Loucy (cell line): ENCODE measurements around the gene DAB1.

Experiments used
- H2AFZ ChIP-seq: fragments of 200-600 bp; sonication (generic); 2 replicates; pipeline ENCODE4 v1.6.0; 2016; ENCODE audit warnings: antibody characterized with exemption, mild to moderate bottlenecking, low read length, moderate library complexity
- H3F3A ChIP-seq: fragments of 200-600 bp; 2 replicates; pipeline ENCODE4 v1.6.0; 2016; ENCODE audit warnings: antibody characterized with exemption, low read depth, mild to moderate bottlenecking
- H3K27me3 ChIP-seq: fragments of 200-600 bp; sonication (generic); 2 replicates; pipeline ENCODE4 v1.6.1; 2014; ENCODE audit warnings: low read length, mild to moderate bottlenecking; ENCODE audit not compliant: insufficient read depth, poor library complexity, severe bottlenecking
- H3K36me3 ChIP-seq: fragments of 200-600 bp; sonication (generic); 2 replicates; pipeline ENCODE4 v1.6.1; 2016; ENCODE audit warnings: low read length; ENCODE audit not compliant: insufficient read depth
- H3K4me1 ChIP-seq: fragments of 200-600 bp; sonication (generic); 2 replicates; pipeline ENCODE4 v1.5.1; 2014; ENCODE audit warnings: low read length, mild to moderate bottlenecking; ENCODE audit not compliant: insufficient read depth, poor library complexity, severe bottlenecking
- H3K4me2 ChIP-seq: fragments of 200-600 bp; sonication (generic); 2 replicates; pipeline ENCODE4 v1.6.0; 2014; ENCODE audit warnings: antibody characterized with exemption, low read length, low read depth, mild to moderate bottlenecking; ENCODE audit not compliant: poor library complexity, severe bottlenecking
- H3K4me3 ChIP-seq: fragments of 200-600 bp; sonication (generic); 2 replicates; pipeline ENCODE4 v1.5.1; 2014; ENCODE audit warnings: low read length, mild to moderate bottlenecking, mixed read lengths; ENCODE audit not compliant: poor library complexity, severe bottlenecking
- H3K79me2 ChIP-seq: fragments of 200-600 bp; sonication (generic); 2 replicates; pipeline ENCODE4 v1.6.1; 2014; ENCODE audit warnings: low read length; ENCODE audit not compliant: insufficient read depth
- H3K9ac ChIP-seq: fragments of 200-600 bp; sonication (generic); 2 replicates; pipeline ENCODE4 v1.6.0; 2014; ENCODE audit warnings: mild to moderate bottlenecking, low read depth, low read length, moderate library complexity; ENCODE audit not compliant: poor library complexity, severe bottlenecking
- H3K9me2 ChIP-seq: fragments of 200-600 bp; sonication (generic); replicated peaks from 2 replicates; pipeline ENCODE4 v1.6.1; 2016; ENCODE audit warnings: low read depth, low read length, mixed read lengths
- H3K9me3 ChIP-seq: fragments of 200-600 bp; sonication (generic); 2 replicates; pipeline ENCODE4 v1.6.1; 2014; ENCODE audit warnings: mild to moderate bottlenecking, antibody characterized with exemption, low read length, low read depth; ENCODE audit not compliant: insufficient read depth
- H4K20me1 ChIP-seq: fragments of 200-600 bp; sonication (generic); 2 replicates; pipeline ENCODE4 v1.6.0; 2014; ENCODE audit warnings: antibody characterized with exemption, low read length, mild to moderate bottlenecking; ENCODE audit not compliant: insufficient read depth, poor library complexity, severe bottlenecking
- EZH2phosphoT487 ChIP-seq: fragments of 200-600 bp; IDR thresholded peaks from 2 replicates; pipeline ENCODE4 v1.6.1; 2018; ENCODE audit warnings: antibody characterized with exemption, mild to moderate bottlenecking, moderate library complexity, borderline replicate concordance
- TF ChIP-seq, protein P1 (sequence below): fragments of 200-600 bp; sonication (generic); conservative IDR thresholded peaks from 2 replicates; pipeline ENCODE4 v1.5.1; 2014; ENCODE audit warnings: mild to moderate bottlenecking, antibody characterized with exemption, low read length

DAB1 gene

DNA sequence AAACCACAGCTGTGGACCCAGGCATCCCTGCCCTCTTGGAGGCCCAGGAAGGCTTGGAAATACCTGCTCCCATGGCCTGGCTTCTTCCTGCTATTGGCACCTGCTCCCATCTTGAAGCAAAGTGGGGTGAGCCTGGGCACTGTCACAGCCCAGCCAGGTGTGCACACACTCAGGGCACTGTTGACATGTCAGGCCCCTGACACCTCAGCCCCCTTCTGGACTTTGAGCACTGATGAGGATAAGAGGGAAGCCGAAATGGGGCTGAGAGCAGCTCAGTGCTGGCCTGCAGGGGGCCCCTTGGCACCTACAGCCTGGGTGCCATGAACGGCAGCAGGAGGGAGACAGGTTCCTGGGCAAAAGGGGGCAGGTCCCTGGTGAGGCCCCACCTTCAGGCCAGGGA is 55.9 kb downstream of the DAB1 start:
- no peak overlapping the region for H3K4me2 ChIP-seq
- peaks cover 4% of the 10 kb centered on the region; the same call in 1 of the 2 replicates for H3K9me3 ChIP-seq
- H2AFZ ChIP-seq, result no peak overlapping the region
- H3F3A ChIP-seq, result no peaks in the 10 kb centered on the region
- no peak overlapping the region for H3K4me3 ChIP-seq
- H3K9ac ChIP-seq, result no peak overlapping the region
- no peaks in the 10 kb centered on the region for H3K27me3 ChIP-seq
- no peak for TF ChIP-seq EZH2phosphoT487
- TF ChIP-seq, protein P1, sequence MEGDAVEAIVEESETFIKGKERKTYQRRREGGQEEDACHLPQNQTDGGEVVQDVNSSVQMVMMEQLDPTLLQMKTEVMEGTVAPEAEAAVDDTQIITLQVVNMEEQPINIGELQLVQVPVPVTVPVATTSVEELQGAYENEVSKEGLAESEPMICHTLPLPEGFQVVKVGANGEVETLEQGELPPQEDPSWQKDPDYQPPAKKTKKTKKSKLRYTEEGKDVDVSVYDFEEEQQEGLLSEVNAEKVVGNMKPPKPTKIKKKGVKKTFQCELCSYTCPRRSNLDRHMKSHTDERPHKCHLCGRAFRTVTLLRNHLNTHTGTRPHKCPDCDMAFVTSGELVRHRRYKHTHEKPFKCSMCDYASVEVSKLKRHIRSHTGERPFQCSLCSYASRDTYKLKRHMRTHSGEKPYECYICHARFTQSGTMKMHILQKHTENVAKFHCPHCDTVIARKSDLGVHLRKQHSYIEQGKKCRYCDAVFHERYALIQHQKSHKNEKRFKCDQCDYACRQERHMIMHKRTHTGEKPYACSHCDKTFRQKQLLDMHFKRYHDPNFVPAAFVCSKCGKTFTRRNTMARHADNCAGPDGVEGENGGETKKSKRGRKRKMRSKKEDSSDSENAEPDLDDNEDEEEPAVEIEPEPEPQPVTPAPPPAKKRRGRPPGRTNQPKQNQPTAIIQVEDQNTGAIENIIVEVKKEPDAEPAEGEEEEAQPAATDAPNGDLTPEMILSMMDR, result no peak
- no peaks in the 10 kb centered on the region for H3K9me2 ChIP-seq
- H4K20me1 ChIP-seq, result no peaks in the 10 kb centered on the region
- H3K36me3 ChIP-seq, result no peaks in the 10 kb centered on the region
- H3K79me2 ChIP-seq, result no peaks in the 10 kb centered on the region
- H3K4me1 ChIP-seq, result no peaks in the 10 kb centered on the region

DNA sequence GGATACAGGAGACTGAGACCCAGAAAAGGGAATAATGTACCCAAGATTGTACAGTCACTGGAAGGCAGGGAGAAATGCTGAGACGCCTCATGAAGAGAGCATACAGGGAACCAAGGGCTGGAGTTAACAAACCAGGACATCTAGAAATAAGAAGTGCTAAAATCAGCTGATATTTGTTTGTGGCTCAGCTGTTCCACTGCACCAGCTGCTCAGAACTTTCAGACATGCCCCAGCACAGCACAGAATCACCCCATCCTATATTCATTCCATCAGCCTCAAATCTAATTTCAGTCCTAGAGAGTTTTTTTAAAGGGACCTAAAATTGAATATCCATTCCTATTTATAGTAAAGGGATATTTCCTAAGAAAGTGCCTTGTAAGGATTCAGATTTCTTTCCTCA is 60.2 kb downstream of the DAB1 start:
- H3K4me3 ChIP-seq, result no peak overlapping the region
- H3K9me2 ChIP-seq, result no peaks in the 10 kb centered on the region
- H3K4me2 ChIP-seq, result no peak overlapping the region
- H3K36me3 ChIP-seq, result no peaks in the 10 kb centered on the region
- no peaks in the 10 kb centered on the region for H3K4me1 ChIP-seq
- H3K79me2 ChIP-seq, result no peaks in the 10 kb centered on the region
- H3K9me3 ChIP-seq, result peaks cover 2% of the 10 kb centered on the region; the same call in 1 of the 2 replicates
- H2AFZ ChIP-seq, result no peak overlapping the region
- no peaks in the 10 kb centered on the region for H3F3A ChIP-seq
- no peaks in the 10 kb centered on the region for H4K20me1 ChIP-seq
- no peak overlapping the region for H3K9ac ChIP-seq
- H3K27me3 ChIP-seq, result no peaks in the 10 kb centered on the region
- TF ChIP-seq, protein P1, result no peak
- no peak for TF ChIP-seq EZH2phosphoT487

- no peak overlapping the region for H3K4me2 ChIP-seq
- no peaks in the 10 kb centered on the region for H3K9me2 ChIP-seq
- H3K36me3 ChIP-seq, result no peaks in the 10 kb centered on the region
- H3K4me3 ChIP-seq, result no peak overlapping the region
- H3K79me2 ChIP-seq, result no peaks in the 10 kb centered on the region
- no peaks in the 10 kb centered on the region for H3F3A ChIP-seq
- no peaks in the 10 kb centered on the region for H3K9me3 ChIP-seq
- no peaks in the 10 kb centered on the region for H3K4me1 ChIP-seq
- H3K27me3 ChIP-seq, result no peaks in the 10 kb centered on the region
- TF ChIP-seq, protein P1, result no peak
- TF ChIP-seq EZH2phosphoT487, result no peak
- no peak overlapping the region for H3K9ac ChIP-seq
- H2AFZ ChIP-seq, result no peak overlapping the region
- no peaks in the 10 kb centered on the region for H4K20me1 ChIP-seq
These were observed 60.7 kb downstream of the DAB1 start for GRCh38 chr1:57363165-57363564.
